WERI-Rb-1 (cell line): ENCODE results near the gene TMUB1.
A peak's percentile ranks its signal among the peaks of the same experiment; 100 is the strongest.

Experiments used
- DNase-seq: peaks from one replicate; pipeline ENCODE4 v3.0.0-alpha.2; 2020
- H3K27ac ChIP-seq: fragments of 250-450 bp; sonication (Bioruptor Pico); 2 replicates; pipeline ENCODE4 v1.5.1; 2020; ENCODE audit warnings: mild to moderate bottlenecking, moderate library complexity
- H3K27me3 ChIP-seq: fragments of 250-450 bp; sonication (Bioruptor Pico); 2 replicates; pipeline ENCODE4 v1.5.1; 2021; ENCODE audit warnings: mild to moderate bottlenecking, low read depth, moderate library complexity; ENCODE audit not compliant: insufficient read depth, severe bottlenecking
- H3K36me3 ChIP-seq: fragments of 250-450 bp; sonication (Bioruptor Pico); 2 replicates; pipeline ENCODE4 v1.5.1; 2020; ENCODE audit warnings: mild to moderate bottlenecking, moderate library complexity
- H3K4me3 ChIP-seq: 2 replicates; pipeline ENCODE4 v1.5.1; 2011; ENCODE audit warnings: low read depth, mild to moderate bottlenecking, control low read depth, low read length
- H3K9me3 ChIP-seq: fragments of 250-450 bp; sonication (Bioruptor Pico); 2 replicates; pipeline ENCODE4 v1.5.1; 2021; ENCODE audit warnings: mild to moderate bottlenecking, moderate library complexity; ENCODE audit not compliant: severe bottlenecking
- TF ChIP-seq, protein P1 (sequence below): IDR thresholded peaks from 2 replicates; pipeline ENCODE4 v1.5.1; 2011; ENCODE audit warnings: low read depth, mild to moderate bottlenecking, control low read depth, inconsistent platforms, low read length

Gene TMUB1

DNA sequence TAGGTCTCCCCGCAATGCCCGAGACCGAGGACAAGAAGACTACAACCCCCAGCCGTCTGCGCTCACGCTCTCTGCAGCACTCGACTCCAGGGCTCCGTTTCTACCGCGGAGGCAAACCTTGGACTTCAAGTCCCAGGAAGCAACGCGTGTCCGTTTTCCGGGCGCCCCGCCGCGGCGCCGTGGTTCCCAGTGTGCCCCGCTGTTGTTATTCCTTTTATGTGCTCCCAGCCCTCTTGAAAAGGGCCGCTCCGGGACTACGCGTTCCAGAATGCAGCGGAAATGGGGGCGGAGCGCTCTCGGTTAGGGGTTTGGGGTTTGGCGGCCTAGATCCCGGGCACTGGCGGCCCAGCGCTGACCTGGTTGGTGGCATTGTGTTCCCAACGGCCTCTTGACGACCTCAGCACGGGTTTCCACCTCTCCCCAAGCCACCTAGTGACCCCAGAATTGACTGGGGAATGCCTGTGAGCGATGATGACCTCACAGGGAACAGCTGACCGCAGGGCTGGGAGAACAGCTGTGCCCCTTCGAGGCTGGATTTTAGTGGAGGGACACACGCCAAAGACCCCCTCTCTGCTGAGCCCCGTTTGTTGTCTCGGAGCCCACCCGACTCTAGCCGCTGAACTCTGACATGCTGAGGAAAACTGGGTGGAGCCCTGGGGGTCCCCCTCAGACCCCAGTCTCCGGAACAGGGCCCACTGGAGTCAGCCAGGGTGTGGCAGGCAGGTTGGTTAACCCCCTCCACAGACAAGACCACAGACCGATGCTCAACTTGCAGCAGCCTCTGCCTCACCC is 25.1 kb downstream of the TMUB1 start:
- Histone ChIP-seq H3K4me3 (peak overlapping the region; percentile 76), H3K36me3 (peaks cover 8% of the 10 kb centered on the region), H3K9me3 (no peaks in the 10 kb centered on the region), H3K27me3 (no peaks in the 10 kb centered on the region), H3K27ac (peak overlapping the region; percentile 75)
- peak; percentile 99 for DNase-seq
- TF ChIP-seq, protein P1, sequence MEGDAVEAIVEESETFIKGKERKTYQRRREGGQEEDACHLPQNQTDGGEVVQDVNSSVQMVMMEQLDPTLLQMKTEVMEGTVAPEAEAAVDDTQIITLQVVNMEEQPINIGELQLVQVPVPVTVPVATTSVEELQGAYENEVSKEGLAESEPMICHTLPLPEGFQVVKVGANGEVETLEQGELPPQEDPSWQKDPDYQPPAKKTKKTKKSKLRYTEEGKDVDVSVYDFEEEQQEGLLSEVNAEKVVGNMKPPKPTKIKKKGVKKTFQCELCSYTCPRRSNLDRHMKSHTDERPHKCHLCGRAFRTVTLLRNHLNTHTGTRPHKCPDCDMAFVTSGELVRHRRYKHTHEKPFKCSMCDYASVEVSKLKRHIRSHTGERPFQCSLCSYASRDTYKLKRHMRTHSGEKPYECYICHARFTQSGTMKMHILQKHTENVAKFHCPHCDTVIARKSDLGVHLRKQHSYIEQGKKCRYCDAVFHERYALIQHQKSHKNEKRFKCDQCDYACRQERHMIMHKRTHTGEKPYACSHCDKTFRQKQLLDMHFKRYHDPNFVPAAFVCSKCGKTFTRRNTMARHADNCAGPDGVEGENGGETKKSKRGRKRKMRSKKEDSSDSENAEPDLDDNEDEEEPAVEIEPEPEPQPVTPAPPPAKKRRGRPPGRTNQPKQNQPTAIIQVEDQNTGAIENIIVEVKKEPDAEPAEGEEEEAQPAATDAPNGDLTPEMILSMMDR = no peak

GRCh38 chr7:151057506-151057988 is 25.7 kb downstream of the TMUB1 start, which contains the start of gene CDK5:
TSS of gene CDK5 (minus strand) at chr7:151057897. CDS start at chr7:151057848, 49 bp downstream.
- peak within 1 kb of the TSS; percentile 76 for H3K4me3 ChIP-seq
- TF ChIP-seq, protein P1 = no peak
- DNase-seq = peak; percentile 35
- H3K27ac ChIP-seq = peak within 1 kb of the TSS; percentile 75
- H3K36me3 ChIP-seq = peaks cover 5% of the 10 kb centered on the region
- H3K27me3 ChIP-seq = no peaks in the 10 kb centered on the region
- H3K9me3 ChIP-seq = no peaks in the 10 kb centered on the region

GRCh38 chr7:151056666-151057505 is 26.4 kb downstream of the TMUB1 start:
- Histone ChIP-seq H3K27ac (no peak overlapping the region), H3K9me3 (no peaks in the 10 kb centered on the region)

DNA sequence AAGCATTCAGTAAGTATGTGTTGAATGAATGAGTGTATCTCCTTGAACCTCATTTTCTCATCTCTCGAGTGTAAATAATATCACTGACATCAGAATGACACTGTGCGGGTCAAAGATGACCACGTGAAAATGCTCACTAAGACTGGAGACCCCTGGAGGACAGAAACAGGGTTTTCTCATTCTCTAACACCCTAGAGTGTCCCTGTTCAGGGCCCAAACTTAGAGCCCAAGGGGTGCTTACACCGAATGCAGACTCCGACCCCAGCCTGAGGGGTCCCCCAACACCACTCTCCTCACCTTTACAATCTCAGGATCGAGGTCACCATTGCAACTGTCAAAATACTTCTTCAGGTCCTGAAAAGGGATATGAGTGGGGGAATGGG is 27.0 kb downstream of the TMUB1 start:
- H3K27me3 ChIP-seq = no peaks in the 10 kb centered on the region
- no peak overlapping the region for H3K4me3 ChIP-seq
- TF ChIP-seq, protein P1 = no peak
- DNase-seq = no peak
- H3K27ac ChIP-seq = no peak overlapping the region
- no peaks in the 10 kb centered on the region; the same call in 1 of the 2 replicates for H3K36me3 ChIP-seq
- H3K9me3 ChIP-seq = no peaks in the 10 kb centered on the region

More at GRCh38 chr7:151056666-151057505, 26.4 kb downstream of the TMUB1 start:
- Histone ChIP-seq H3K36me3 (peaks cover 3% of the 10 kb centered on the region), H3K27me3 (no peaks in the 10 kb centered on the region), H3K4me3 (peak overlapping the region; percentile 76)
- DNase-seq = peak; percentile 65
- TF ChIP-seq, protein P1 = 0 out of 2 replicates have a peak, but pooled peaks have one; percentile 21

DNA sequence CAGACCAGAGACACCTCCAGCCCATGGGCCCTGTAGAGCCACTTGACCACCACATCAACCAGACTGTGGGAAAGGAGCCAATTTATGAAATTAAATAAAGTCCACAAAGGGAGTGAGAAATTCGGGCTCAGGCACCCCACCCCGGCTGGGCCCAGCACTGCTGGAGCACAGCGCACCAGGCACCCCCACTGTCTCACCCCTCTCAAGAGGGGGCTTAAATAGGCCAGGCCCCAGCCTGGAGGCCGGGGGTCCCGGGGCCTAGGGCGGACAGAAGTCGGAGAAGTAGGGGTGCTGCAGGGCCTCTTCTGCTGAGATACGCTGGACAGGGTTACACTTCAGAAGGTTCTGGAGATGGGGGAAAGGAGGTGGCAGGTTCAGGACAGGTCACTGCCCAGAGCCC is 29.5 kb downstream of the TMUB1 start:
- TF ChIP-seq, protein P1 = no peak
- H3K27ac ChIP-seq = no peak overlapping the region
- DNase-seq = no peak
- no peak overlapping the region for H3K4me3 ChIP-seq
- no peaks in the 10 kb centered on the region; the same call in 1 of the 2 replicates for H3K36me3 ChIP-seq
- no peaks in the 10 kb centered on the region for H3K27me3 ChIP-seq
- H3K9me3 ChIP-seq = no peaks in the 10 kb centered on the region
